HG02970 (cell line): Measurements from ENCODE around the gene MAPK1IP1L.

Experiments used
- ATAC-seq: cut with Tn5 transposase; IDR thresholded peaks from one replicate; pipeline ENCODE4 v1.9.1; 2021; ENCODE audit warnings: mild to moderate bottlenecking, moderate library complexity, moderate number of reproducible peaks; ENCODE audit not compliant: unreplicated experiment, low FRiP score

MAPK1IP1L gene

GRCh38 chr14:55092341-55092740, 40.9 kb downstream of the MAPK1IP1L start:
- no peak for ATAC-seq

GRCh38 chr14:55094292-55095157, 43.1 kb downstream of the MAPK1IP1L start:
- ATAC-seq, result no peak

GRCh38 chr14:55097881-55098560, 46.6 kb downstream of the MAPK1IP1L start:
- peak; percentile 52 for ATAC-seq

GRCh38 chr14:55098561-55098898, 47.1 kb downstream of the MAPK1IP1L start:
- ATAC-seq, result no peak

- no peak for ATAC-seq
Measured at GRCh38 chr14:55099756-55100155, 48.3 kb downstream of the MAPK1IP1L start.

- ATAC-seq, result no peak
Measured at GRCh38 chr14:55101698-55102097, 50.3 kb downstream of the MAPK1IP1L start.

GRCh38 chr14:55102141-55102621, 50.7 kb downstream of the MAPK1IP1L start:
- no peak for ATAC-seq

GRCh38 chr14:55103005-55103640, 51.7 kb downstream of the MAPK1IP1L start:
- ATAC-seq, result peak; percentile 38

GRCh38 chr14:55103971-55104954, 52.8 kb downstream of the MAPK1IP1L start:
- no peak for ATAC-seq

GRCh38 chr14:55105991-55106390, 54.5 kb downstream of the MAPK1IP1L start:
- ATAC-seq, result no peak

- ATAC-seq, result no peak
Measured at GRCh38 chr14:55107766-55108554, 56.5 kb downstream of the MAPK1IP1L start.

- no peak for ATAC-seq
Measured at GRCh38 chr14:55109836-55110235, 58.4 kb downstream of the MAPK1IP1L start.

GRCh38 chr14:55111122-55111708, 59.8 kb downstream of the MAPK1IP1L start:
- ATAC-seq, result no peak

- ATAC-seq, result no peak
Measured at GRCh38 chr14:55114720-55115119, 63.3 kb downstream of the MAPK1IP1L start.

GRCh38 chr14:55115460-55115859, 64.0 kb downstream of the MAPK1IP1L start:
- ATAC-seq, result no peak

GRCh38 chr14:55115861-55116245, 64.4 kb downstream of the MAPK1IP1L start:
- no peak for ATAC-seq

- no peak for ATAC-seq
Measured at GRCh38 chr14:55116246-55117030, 65.0 kb downstream of the MAPK1IP1L start.

GRCh38 chr14:55117803-55118441, 66.5 kb downstream of the MAPK1IP1L start:
- ATAC-seq, result no peak
